GM12892 (cell line): ENCODE results near the gene COL13A1.

Experiments used
- POLR2A ChIP-seq: IDR thresholded peaks from 2 replicates; pipeline ENCODE4 v1.6.1; 2011; ENCODE audit warnings: low read depth, low read length, control low read depth
- POLR2AphosphoS5 ChIP-seq: IDR thresholded peaks from 2 replicates; pipeline ENCODE4 v1.6.1; 2011; ENCODE audit warnings: low read depth, low read length, control low read depth
- TAF1 ChIP-seq: IDR thresholded peaks from 2 replicates; pipeline ENCODE4 v1.6.1; 2011; ENCODE audit warnings: low read depth, mild to moderate bottlenecking, control low read depth, low read length, borderline replicate concordance

DNA sequence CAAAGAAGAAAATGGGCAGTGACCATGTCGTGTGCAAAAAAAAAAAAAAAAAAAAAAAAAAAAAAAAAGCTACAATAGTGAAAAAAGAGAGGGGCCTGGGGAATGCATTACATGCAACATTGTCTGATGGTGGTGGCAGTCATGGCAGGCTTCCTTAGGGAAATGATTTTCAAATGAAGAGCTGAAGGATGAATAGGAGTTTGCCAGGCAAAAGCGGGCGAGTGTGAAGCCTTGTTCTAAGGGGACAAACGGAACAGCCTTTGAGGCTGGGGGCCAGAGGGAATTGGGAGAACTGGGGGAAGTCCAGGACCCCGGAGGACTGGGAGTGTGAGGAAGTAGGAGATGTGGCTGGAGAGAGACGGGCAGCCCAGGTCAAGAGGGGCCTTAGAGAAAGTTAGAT lies 3.1 kb downstream of the COL13A1 start:
- TF ChIP-seq POLR2A (no peak), POLR2AphosphoS5 (no peak), TAF1 (no peak)
